ENCODE data around the gene TBC1D17. TPM values are rescaled to one million over a fixed set of nuclear protein-coding genes. Genes with fewer than 3 reads are reported as not detected.

TBC1D17 gene
- total RNA-seq, 3 donors from 2014 or later: 21.0 to 31.8 (median 30.4) TPM

DNA sequence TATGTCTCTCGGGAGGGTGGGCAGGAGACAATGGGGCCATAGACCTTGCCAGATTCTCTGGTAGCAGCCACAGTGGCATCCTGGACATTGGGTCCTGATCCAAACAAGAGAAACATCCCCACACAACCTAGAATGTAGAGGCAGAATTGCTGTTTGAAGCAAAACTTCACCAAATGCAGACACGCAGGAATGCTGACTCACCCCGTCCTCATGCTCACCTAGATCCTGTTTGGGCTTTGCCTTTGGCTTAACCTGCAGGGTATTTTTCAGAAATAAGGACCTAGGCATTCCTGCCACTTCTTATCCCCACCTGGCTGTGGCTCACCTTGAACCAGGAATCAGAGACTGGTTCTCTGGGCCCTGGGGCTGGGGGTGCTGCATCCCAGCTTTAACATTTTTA is 7.3 kb downstream of the TBC1D17 start:
- intact Hi-C loops (cut with DNase I; ENCODE audit: low total_unique reads): no loop called here
- Histone ChIP-seq H3K27me3 (no peaks in the 10 kb centered on the region), H3K4me1 (no peaks in the 10 kb centered on the region), H3K36me3 (peaks cover 14% of the 10 kb centered on the region), H3K4me3 (no peak overlapping the region), H3K9me3 (peaks cover 0 to 6% of the 10 kb centered on the region in 2 donors), H3K27ac (no peak overlapping the region)
- no peak for DNase-seq (ENCODE audit: low spot score in 2 of 2)
- TF ChIP-seq POLR2AphosphoS5 (IDR thresholded peaks at IDR 0.05) (no peak), POLR2A (IDR thresholded peaks at IDR 0.05) (no peak)
- TF ChIP-seq, protein P1, sequence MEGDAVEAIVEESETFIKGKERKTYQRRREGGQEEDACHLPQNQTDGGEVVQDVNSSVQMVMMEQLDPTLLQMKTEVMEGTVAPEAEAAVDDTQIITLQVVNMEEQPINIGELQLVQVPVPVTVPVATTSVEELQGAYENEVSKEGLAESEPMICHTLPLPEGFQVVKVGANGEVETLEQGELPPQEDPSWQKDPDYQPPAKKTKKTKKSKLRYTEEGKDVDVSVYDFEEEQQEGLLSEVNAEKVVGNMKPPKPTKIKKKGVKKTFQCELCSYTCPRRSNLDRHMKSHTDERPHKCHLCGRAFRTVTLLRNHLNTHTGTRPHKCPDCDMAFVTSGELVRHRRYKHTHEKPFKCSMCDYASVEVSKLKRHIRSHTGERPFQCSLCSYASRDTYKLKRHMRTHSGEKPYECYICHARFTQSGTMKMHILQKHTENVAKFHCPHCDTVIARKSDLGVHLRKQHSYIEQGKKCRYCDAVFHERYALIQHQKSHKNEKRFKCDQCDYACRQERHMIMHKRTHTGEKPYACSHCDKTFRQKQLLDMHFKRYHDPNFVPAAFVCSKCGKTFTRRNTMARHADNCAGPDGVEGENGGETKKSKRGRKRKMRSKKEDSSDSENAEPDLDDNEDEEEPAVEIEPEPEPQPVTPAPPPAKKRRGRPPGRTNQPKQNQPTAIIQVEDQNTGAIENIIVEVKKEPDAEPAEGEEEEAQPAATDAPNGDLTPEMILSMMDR (IDR thresholded peaks at IDR 0.05): no peak

DNA sequence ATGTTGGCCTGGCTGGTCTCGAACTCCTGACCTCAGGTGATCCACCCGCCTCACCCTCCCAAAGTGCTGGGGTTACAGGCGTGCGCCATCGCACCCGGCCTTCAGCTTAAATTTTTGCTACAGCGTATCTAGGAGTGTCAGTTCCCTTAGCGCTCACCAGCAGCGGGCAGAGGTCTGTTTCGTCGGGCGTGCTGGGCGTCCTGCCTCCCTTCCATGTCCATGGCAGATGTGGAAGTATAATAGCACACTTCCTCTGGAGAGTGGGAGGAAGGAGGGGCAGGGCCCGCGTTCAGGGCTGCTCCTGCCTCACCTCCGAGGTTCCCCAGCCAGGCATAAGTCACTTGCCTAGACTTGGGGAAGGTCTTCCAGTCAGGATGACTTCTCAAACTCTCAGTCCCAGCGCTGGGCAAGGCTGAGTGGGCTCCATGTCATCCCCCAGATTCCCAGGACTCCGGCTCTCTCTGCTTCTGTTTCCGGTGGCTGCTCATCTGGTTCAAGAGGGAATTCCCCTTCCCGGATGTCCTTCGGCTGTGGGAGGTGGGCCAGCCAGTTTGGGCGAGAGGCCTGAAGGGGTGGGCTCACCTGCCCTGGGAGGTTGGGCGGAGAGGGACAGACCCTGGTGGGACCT is 9.6 kb downstream of the TBC1D17 start:
- Histone ChIP-seq H3K27me3 (no peaks in the 10 kb centered on the region), H3K4me1 (no peaks in the 10 kb centered on the region), H3K27ac (no peak overlapping the region), H3K4me3 (no peak overlapping the region), H3K36me3 (peaks cover 14% of the 10 kb centered on the region), H3K9me3 (peaks cover 0 to 6% of the 10 kb centered on the region in 2 donors)
- no peak for DNase-seq (ENCODE audit: low spot score in 2 of 2)
- no peak for TF ChIP-seq POLR2A (IDR thresholded peaks at IDR 0.05)
- intact Hi-C loops (cut with DNase I; ENCODE audit: low total_unique reads): no loop called here

GRCh38 chr19:49887665-49888509 is 10.4 kb downstream of the TBC1D17 start:
- DNase-seq (ENCODE audit: low spot score in 2 of 2): no peak
- no peaks in the 10 kb centered on the region for H3K4me1 ChIP-seq
- H3K27me3 ChIP-seq: no peaks in the 10 kb centered on the region
- intact Hi-C loops (cut with DNase I; ENCODE audit: low total_unique reads): no loop called here
- H3K4me3 ChIP-seq: no peak overlapping the region
- H3K9me3 ChIP-seq: peaks cover 0 to 3% of the 10 kb centered on the region in 2 donors
- peaks cover 14% of the 10 kb centered on the region for H3K36me3 ChIP-seq
- H3K27ac ChIP-seq: no peak overlapping the region
- no peak for TF ChIP-seq POLR2A (IDR thresholded peaks at IDR 0.05)
- TF ChIP-seq, protein P1 (IDR thresholded peaks at IDR 0.05): no peak
- no peak for TF ChIP-seq POLR2AphosphoS5 (IDR thresholded peaks at IDR 0.05)

GRCh38 chr19:49888510-49888824 is 11.0 kb downstream of the TBC1D17 start:
- peaks cover 14% of the 10 kb centered on the region for H3K36me3 ChIP-seq
- no peaks in the 10 kb centered on the region for H3K4me1 ChIP-seq
- DNase-seq (ENCODE audit: low spot score in 2 of 2): no peak
- H3K27me3 ChIP-seq: no peaks in the 10 kb centered on the region
- no peak overlapping the region for H3K27ac ChIP-seq
- H3K9me3 ChIP-seq: no peaks in the 10 kb centered on the region
- intact Hi-C loops (cut with DNase I; ENCODE audit: low total_unique reads): no loop called here
- no peak for TF ChIP-seq POLR2AphosphoS5 (IDR thresholded peaks at IDR 0.05)
- TF ChIP-seq POLR2A (IDR thresholded peaks at IDR 0.05): no peak
- TF ChIP-seq, protein P1 (IDR thresholded peaks at IDR 0.05): no peak
- no peak overlapping the region for H3K4me3 ChIP-seq

GRCh38 chr19:49889038-49889686 is 11.7 kb downstream of the TBC1D17 start:
- H3K36me3 ChIP-seq: peaks cover 8% of the 10 kb centered on the region

More at GRCh38 chr19:49889038-49889686, 11.7 kb downstream of the TBC1D17 start:
- no peak overlapping the region for H3K4me3 ChIP-seq
- no peaks in the 10 kb centered on the region for H3K4me1 ChIP-seq
- no peak overlapping the region for H3K27ac ChIP-seq
- no peaks in the 10 kb centered on the region for H3K9me3 ChIP-seq
- no peak for TF ChIP-seq POLR2AphosphoS5 (IDR thresholded peaks at IDR 0.05)
- TF ChIP-seq, protein P1 (IDR thresholded peaks at IDR 0.05): no peak
- no peak for TF ChIP-seq POLR2A (IDR thresholded peaks at IDR 0.05)
- intact Hi-C loops (cut with DNase I; ENCODE audit: low total_unique reads): no loop called here
- no peak for DNase-seq (ENCODE audit: low spot score in 2 of 2)
- H3K27me3 ChIP-seq: no peaks in the 10 kb centered on the region

Measured in breast epithelium (tissue), 4 donors.